Measurements from ENCODE around the gene HOGA1.

Gene HOGA1

GRCh38 chr10:97577701-97578100, 6.5 kb upstream of the HOGA1 start:
- H3F3A ChIP-seq (ENCODE audit: insufficient read depth) = no peaks in the 10 kb centered on the region
- no peak for TF ChIP-seq EZH2phosphoT487 (conservative IDR thresholded peaks at IDR 0.05; ENCODE audit: low read length)
- TF ChIP-seq, protein P1, sequence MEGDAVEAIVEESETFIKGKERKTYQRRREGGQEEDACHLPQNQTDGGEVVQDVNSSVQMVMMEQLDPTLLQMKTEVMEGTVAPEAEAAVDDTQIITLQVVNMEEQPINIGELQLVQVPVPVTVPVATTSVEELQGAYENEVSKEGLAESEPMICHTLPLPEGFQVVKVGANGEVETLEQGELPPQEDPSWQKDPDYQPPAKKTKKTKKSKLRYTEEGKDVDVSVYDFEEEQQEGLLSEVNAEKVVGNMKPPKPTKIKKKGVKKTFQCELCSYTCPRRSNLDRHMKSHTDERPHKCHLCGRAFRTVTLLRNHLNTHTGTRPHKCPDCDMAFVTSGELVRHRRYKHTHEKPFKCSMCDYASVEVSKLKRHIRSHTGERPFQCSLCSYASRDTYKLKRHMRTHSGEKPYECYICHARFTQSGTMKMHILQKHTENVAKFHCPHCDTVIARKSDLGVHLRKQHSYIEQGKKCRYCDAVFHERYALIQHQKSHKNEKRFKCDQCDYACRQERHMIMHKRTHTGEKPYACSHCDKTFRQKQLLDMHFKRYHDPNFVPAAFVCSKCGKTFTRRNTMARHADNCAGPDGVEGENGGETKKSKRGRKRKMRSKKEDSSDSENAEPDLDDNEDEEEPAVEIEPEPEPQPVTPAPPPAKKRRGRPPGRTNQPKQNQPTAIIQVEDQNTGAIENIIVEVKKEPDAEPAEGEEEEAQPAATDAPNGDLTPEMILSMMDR (IDR thresholded peaks at IDR 0.05; ENCODE audit: insufficient read depth, low read length, poor library complexity, severe bottlenecking) = no peak
- no peaks in the 10 kb centered on the region for H3K9me3 ChIP-seq (ENCODE audit: insufficient read depth, low read length)
- no peaks in the 10 kb centered on the region for H3K79me2 ChIP-seq (ENCODE audit: insufficient read depth, low read length)
- no peaks in the 10 kb centered on the region for H3K9me2 ChIP-seq (replicated peaks; ENCODE audit: insufficient read depth, low read length)
- no peaks in the 10 kb centered on the region for H4K20me1 ChIP-seq (ENCODE audit: low read depth, low read length)
- no peaks in the 10 kb centered on the region for H3K27me3 ChIP-seq (ENCODE audit: low read length)
- no peak overlapping the region for H3K4me2 ChIP-seq (ENCODE audit: low read depth, low read length, poor library complexity, severe bottlenecking)
- no peak overlapping the region for H3K4me3 ChIP-seq (ENCODE audit: insufficient read depth, low read length, poor library complexity, severe bottlenecking)
- H3K36me3 ChIP-seq (ENCODE audit: low read length) = no peaks in the 10 kb centered on the region
- H2AFZ ChIP-seq (ENCODE audit: low read depth, low read length, severe bottlenecking) = no peak overlapping the region
- no peak overlapping the region for H3K27ac ChIP-seq (ENCODE audit: low read depth, low read length)
- no peak overlapping the region for H3K9ac ChIP-seq (ENCODE audit: low read length)

DNA sequence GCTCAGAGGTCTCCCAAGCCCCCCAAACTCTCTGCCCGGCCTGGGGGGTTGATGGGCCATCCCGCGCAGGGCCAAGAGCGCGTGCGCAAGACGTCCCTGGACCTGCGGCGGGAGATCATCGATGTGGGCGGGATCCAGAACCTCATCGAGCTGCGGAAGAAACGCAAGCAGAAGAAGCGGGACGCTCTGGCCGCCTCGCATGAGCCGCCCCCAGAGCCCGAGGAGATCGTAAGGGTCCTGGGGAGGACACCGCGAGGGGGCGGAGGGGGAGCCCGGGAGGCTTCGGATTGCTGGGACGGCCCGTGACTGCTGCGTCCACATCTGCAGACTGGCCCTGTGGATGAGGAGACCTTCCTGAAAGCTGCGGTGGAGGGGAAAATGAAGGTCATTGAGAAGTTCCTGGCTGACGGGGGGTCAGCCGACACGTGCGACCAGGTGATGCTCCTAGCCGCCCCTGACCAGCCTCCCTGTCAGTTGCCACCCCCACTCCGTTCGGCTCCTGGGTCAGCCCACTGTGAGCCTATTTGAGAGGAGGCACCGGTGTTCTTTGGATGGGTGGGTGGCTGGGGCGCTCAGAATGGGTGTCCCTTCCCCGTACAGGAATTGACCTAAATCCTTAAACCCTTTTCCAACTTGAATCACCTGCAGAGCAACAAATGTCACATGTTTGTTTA, 5.9 kb upstream of the HOGA1 start:
- H3K9me2 ChIP-seq (replicated peaks; ENCODE audit: insufficient read depth, low read length) = no peaks in the 10 kb centered on the region
- H3K4me2 ChIP-seq (ENCODE audit: low read depth, low read length, poor library complexity, severe bottlenecking) = no peak overlapping the region
- H3K27ac ChIP-seq (ENCODE audit: low read depth, low read length) = no peak overlapping the region
- no peak overlapping the region for H3K4me3 ChIP-seq (ENCODE audit: insufficient read depth, low read length, poor library complexity, severe bottlenecking)
- H2AFZ ChIP-seq (ENCODE audit: low read depth, low read length, severe bottlenecking) = no peak overlapping the region
- TF ChIP-seq EZH2phosphoT487 (conservative IDR thresholded peaks at IDR 0.05; ENCODE audit: low read length) = no peak
- TF ChIP-seq, protein P1 (IDR thresholded peaks at IDR 0.05; ENCODE audit: insufficient read depth, low read length, poor library complexity, severe bottlenecking) = no peak
- no peaks in the 10 kb centered on the region for H3F3A ChIP-seq (ENCODE audit: insufficient read depth)
- no peaks in the 10 kb centered on the region for H3K79me2 ChIP-seq (ENCODE audit: insufficient read depth, low read length)
- H3K27me3 ChIP-seq (ENCODE audit: low read length) = no peaks in the 10 kb centered on the region
- H4K20me1 ChIP-seq (ENCODE audit: low read depth, low read length) = no peaks in the 10 kb centered on the region
- H3K36me3 ChIP-seq (ENCODE audit: low read length) = no peaks in the 10 kb centered on the region
- no peak overlapping the region for H3K9ac ChIP-seq (ENCODE audit: low read length)
- no peaks in the 10 kb centered on the region for H3K9me3 ChIP-seq (ENCODE audit: insufficient read depth, low read length)

- no peak for TF ChIP-seq EZH2phosphoT487 (conservative IDR thresholded peaks at IDR 0.05; ENCODE audit: low read length)
- TF ChIP-seq, protein P1 (IDR thresholded peaks at IDR 0.05; ENCODE audit: insufficient read depth, low read length, poor library complexity, severe bottlenecking) = no peak
- Histone ChIP-seq H3K27ac (ENCODE audit: low read depth, low read length) (no peak overlapping the region), H3F3A (ENCODE audit: insufficient read depth) (no peaks in the 10 kb centered on the region), H3K4me3 (ENCODE audit: insufficient read depth, low read length, poor library complexity, severe bottlenecking) (no peak overlapping the region), H3K9me2 (replicated peaks; ENCODE audit: insufficient read depth, low read length) (no peaks in the 10 kb centered on the region), H4K20me1 (ENCODE audit: low read depth, low read length) (no peaks in the 10 kb centered on the region), H3K79me2 (ENCODE audit: insufficient read depth, low read length) (no peaks in the 10 kb centered on the region), H3K4me2 (ENCODE audit: low read depth, low read length, poor library complexity, severe bottlenecking) (no peak overlapping the region), H3K9me3 (ENCODE audit: insufficient read depth, low read length) (no peaks in the 10 kb centered on the region), H3K9ac (ENCODE audit: low read length) (no peak overlapping the region), H3K27me3 (ENCODE audit: low read length) (no peaks in the 10 kb centered on the region), H2AFZ (ENCODE audit: low read depth, low read length, severe bottlenecking) (no peak overlapping the region), H3K36me3 (ENCODE audit: low read length) (no peaks in the 10 kb centered on the region)
These were observed 3.5 kb upstream of the HOGA1 start for GRCh38 chr10:97580421-97581367.

Data from SU-DHL-6 (cell line).